Lower lobe of right lung (tissue), 2 donors: ENCODE data around the gene MMP25. TPM values are rescaled to one million over a fixed set of nuclear protein-coding genes. Genes with fewer than 3 reads are reported as not detected.
A peak's percentile ranks its signal among the peaks of the same experiment; 100 is the strongest.

ENCODE experiments used
- ATAC-seq, 2 donors: fragments of 200-7000 bp; cut with Tn5 transposase; one replicate each; pipeline ENCODE4 v1.9.1; 2020 to 2022; ENCODE audit warnings: mild to moderate bottlenecking in 2 of 2, moderate library complexity in 2 of 2
- DNase-seq: peaks from one replicate; pipeline ENCODE4 v3.0.0-alpha.2; 2020
- H3K27ac ChIP-seq: fragments of 200-600 bp; one replicate; pipeline ENCODE4 v1.8.0; 2022
- H3K27me3 ChIP-seq: fragments of 200-600 bp; one replicate; pipeline ENCODE4 v1.8.0; 2022; ENCODE audit warnings: low read depth
- H3K36me3 ChIP-seq: fragments of 200-600 bp; one replicate; pipeline ENCODE4 v1.8.0; 2022; ENCODE audit warnings: mild to moderate bottlenecking
- H3K4me1 ChIP-seq: fragments of 200-600 bp; one replicate; pipeline ENCODE4 v1.8.0; 2022
- H3K4me3 ChIP-seq: fragments of 200-600 bp; one replicate; pipeline ENCODE4 v1.8.0; 2022; ENCODE audit warnings: mild to moderate bottlenecking
- H3K9me3 ChIP-seq: fragments of 200-600 bp; one replicate; pipeline ENCODE4 v1.8.0; 2022
- intact Hi-C: fragments of 100-400 bp; cut with DNase I; formaldehyde crosslinking; loops from one replicate; pipeline ENCODE4 v1.11.0; 2022
- total RNA-seq: library from RNA; stranded (reverse); fragmentation: NEBNext Ultra II Directional; extraction: Animal tissue kit (Norgen Biotek cat#: 25700); gene quantifications from one replicate; pipeline ENCODE4 v1.2.1, GENCODE V29; 2021
- TF ChIP-seq, protein P1 (sequence below): fragments of 200-600 bp; IDR thresholded peaks from one replicate; pipeline ENCODE4 v1.8.0; 2022; ENCODE audit warnings: antibody characterized with exemption, mild to moderate bottlenecking
- donor health status: DM: no; HTN: yes; CAD: no; lungs with severe emphysema.

The MMP25 gene
- total RNA-seq, 1 donor from 2014 or later, result 22.7 TPM

DNA sequence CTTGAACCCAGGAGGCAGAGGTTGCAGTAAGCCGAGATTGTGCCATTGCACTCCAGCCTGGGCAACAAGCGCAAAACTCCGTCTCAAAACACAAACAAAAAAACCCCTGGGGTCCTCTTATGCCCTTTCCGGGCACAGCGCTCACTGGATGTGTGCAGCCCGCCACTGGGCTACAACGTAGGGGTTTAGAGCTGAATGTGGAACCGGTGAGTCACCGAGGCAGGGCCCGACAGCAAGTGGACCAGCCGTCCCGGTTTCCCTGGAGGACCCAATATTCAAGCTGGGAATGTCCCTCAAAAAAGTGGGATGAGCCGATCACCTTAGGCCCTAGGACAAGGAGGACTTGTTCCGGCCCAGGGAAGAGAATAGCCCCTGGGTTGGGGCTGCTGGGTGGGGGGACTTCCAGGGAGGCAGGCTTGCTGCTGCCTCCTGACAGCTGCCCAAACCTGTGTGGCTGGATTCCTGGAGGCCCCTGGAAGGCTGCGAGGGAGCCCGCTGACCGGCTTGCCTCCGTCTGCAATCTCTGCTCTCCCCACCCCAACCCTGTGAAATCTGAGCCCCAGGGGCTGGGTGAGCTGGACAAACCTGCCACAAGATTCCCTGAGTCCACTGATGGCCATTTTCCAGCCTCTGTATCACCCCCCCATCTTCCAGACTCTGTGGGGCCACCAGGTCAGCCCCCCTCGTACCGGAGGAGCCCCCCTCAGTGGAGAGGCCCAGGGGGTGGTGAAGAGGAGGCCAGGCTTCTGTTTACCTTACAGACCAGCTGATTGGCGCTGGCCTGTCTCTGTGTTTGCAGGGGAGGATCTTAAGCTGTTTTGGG lies 36.6 kb upstream of the MMP25 start:
- no peaks in the 10 kb centered on the region for H3K36me3 ChIP-seq
- H3K4me1 ChIP-seq, result peaks cover 31% of the 10 kb centered on the region
- DNase-seq (peak; percentile 88), ATAC-seq (peak; percentile 72 to 76)
- TF ChIP-seq, protein P1, sequence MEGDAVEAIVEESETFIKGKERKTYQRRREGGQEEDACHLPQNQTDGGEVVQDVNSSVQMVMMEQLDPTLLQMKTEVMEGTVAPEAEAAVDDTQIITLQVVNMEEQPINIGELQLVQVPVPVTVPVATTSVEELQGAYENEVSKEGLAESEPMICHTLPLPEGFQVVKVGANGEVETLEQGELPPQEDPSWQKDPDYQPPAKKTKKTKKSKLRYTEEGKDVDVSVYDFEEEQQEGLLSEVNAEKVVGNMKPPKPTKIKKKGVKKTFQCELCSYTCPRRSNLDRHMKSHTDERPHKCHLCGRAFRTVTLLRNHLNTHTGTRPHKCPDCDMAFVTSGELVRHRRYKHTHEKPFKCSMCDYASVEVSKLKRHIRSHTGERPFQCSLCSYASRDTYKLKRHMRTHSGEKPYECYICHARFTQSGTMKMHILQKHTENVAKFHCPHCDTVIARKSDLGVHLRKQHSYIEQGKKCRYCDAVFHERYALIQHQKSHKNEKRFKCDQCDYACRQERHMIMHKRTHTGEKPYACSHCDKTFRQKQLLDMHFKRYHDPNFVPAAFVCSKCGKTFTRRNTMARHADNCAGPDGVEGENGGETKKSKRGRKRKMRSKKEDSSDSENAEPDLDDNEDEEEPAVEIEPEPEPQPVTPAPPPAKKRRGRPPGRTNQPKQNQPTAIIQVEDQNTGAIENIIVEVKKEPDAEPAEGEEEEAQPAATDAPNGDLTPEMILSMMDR, result no peak
- peaks cover 71% of the 10 kb centered on the region for H3K27me3 ChIP-seq
- peak overlapping the region; percentile 73 for H3K27ac ChIP-seq
- H3K4me3 ChIP-seq, result no peak overlapping the region
- no peaks in the 10 kb centered on the region for H3K9me3 ChIP-seq
- intact Hi-C loops, result no loop called here

DNA sequence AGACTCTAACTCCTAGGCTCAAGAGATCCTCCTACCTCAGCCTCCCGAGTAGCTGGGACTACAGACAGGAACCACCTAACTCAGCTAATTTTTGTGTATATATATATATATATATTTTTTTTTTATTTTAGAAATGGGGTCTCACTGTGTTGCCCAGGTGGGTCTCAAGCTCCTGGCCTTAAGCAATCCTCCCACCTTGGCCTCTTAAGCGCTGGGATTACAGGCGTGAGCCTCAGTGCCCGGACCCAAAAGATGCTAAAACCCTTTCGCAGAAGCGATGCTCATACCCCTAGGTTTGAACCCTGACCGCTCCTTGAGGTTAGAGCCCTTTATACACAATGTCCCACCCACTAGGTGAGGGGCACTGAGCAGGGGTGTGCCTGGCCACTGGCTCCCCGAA lies 35.9 kb upstream of the MMP25 start:
- Histone ChIP-seq H3K27ac (peak overlapping the region; percentile 73), H3K27me3 (peaks cover 66% of the 10 kb centered on the region), H3K4me1 (peaks cover 28% of the 10 kb centered on the region)

DNA sequence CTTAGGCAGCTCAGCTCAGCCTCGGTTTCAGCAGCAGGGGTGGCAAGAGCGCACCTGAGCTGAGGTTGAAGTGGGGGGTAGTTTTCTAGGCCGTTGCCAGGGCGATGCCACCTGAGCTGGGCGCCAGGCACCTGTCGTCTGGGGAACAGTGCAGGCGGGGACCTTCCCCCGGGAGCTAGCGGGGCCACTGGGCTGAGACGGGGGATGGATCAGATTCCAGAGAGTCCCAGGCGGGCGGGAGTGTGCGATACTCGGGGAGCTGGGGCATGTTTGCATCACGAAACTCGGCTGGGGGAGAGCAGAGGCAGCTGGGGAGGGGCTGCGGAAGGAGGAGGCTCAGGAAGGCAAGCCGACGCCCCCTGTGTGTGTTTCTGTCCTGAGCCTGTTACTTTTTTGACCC lies 34.1 kb upstream of the MMP25 start:
- Histone ChIP-seq H3K36me3 (no peaks in the 10 kb centered on the region), H3K4me3 (no peak overlapping the region), H3K27me3 (peaks cover 62% of the 10 kb centered on the region), H3K27ac (no peak overlapping the region), H3K9me3 (no peaks in the 10 kb centered on the region), H3K4me1 (peaks cover 22% of the 10 kb centered on the region)
- TF ChIP-seq, protein P1, result no peak
- DNase-seq (no peak), ATAC-seq (peak; percentile 7 to 36)
- intact Hi-C loops, result no loop called here

More for the DNA sequence above, 35.9 kb upstream of the MMP25 start:
- no peaks in the 10 kb centered on the region for H3K36me3 ChIP-seq
- H3K9me3 ChIP-seq, result no peaks in the 10 kb centered on the region
- TF ChIP-seq, protein P1, result no peak
- no peak for DNase-seq
- H3K4me3 ChIP-seq, result no peak overlapping the region
- intact Hi-C loops, result no loop called here
- ATAC-seq, result no peak

DNA sequence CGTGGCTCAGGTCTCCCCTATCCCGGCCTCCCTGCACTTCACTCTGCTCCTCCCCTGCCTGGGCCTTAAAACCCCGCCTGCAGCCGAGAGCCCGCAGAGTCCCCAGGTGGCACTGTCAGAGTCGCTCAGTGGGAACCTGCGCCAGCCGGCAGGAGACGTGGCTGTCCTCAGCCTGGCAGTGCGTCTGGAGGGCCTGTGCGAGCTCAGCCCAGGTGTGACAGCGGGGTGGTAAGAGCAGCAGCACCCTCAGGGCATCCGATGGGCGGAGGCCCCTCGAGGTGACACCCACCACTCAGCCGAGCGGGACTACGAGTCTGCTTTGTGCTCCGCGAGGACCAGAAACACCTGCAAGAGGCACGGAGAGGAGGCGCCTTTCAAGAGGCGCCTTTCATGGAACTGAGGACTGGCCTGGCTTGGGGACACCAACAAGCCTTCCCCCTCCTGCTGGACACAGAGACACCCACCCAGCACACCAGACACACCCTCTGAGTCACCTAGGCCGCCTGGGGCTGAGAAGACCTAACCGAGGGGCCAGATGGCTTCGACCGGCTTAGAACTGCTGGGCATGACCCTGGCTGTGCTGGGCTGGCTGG lies 33.4 kb upstream of the MMP25 start, which contains the start of gene CLDN9:
Gene CLDN9, plus strand, starts transcription at position 96 of the 593 bp plus-strand sequence. Its CDS starts 440 bp downstream, at position 536.
- Histone ChIP-seq H3K27me3 (peaks cover 63% of the 10 kb centered on the region), H3K9me3 (no peaks in the 10 kb centered on the region), H3K27ac (no peak within 1 kb of the TSS), H3K4me1 (peaks cover 17% of the 10 kb centered on the region), H3K4me3 (no peak within 1 kb of the TSS), H3K36me3 (no peaks in the 10 kb centered on the region)
- DNase-seq (no peak), ATAC-seq (peak; percentile 61 to 66)
- intact Hi-C loops, result no loop called here
- TF ChIP-seq, protein P1, result no peak

DNA sequence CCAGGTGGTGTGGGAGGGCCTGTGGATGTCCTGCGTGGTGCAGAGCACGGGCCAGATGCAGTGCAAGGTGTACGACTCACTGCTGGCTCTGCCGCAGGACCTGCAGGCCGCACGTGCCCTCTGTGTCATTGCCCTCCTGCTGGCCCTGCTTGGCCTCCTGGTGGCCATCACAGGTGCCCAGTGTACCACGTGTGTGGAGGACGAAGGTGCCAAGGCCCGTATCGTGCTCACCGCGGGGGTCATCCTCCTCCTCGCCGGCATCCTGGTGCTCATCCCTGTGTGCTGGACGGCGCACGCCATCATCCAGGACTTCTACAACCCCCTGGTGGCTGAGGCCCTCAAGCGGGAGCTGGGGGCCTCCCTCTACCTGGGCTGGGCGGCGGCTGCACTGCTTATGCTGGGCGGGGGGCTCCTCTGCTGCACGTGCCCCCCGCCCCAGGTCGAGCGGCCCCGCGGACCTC lies 32.8 kb upstream of the MMP25 start:
- Histone ChIP-seq H3K9me3 (no peaks in the 10 kb centered on the region), H3K4me3 (no peak overlapping the region), H3K4me1 (peaks cover 17% of the 10 kb centered on the region), H3K27me3 (peaks cover 63% of the 10 kb centered on the region), H3K27ac (no peak overlapping the region), H3K36me3 (no peaks in the 10 kb centered on the region)
- intact Hi-C loops, result no loop called here
- TF ChIP-seq, protein P1, result no peak
- ATAC-seq, result no peak
- DNase-seq, result no peak
